HCT116 (cell line): ENCODE data around the gene SYNE1. TPM values are rescaled to one million over a fixed set of nuclear protein-coding genes. Genes with fewer than 3 reads are reported as not detected.

Experiments used
- ATAC-seq: fragments of 200-7000 bp; cut with Tn5 transposase; 2 replicates; pipeline ENCODE4 v1.9.1; 2020; ENCODE audit warnings: mild to moderate bottlenecking, moderate library complexity
- BruUV-seq: library from RNA; stranded (reverse); fragments of 400-500 nt; replicated peaks from 2 replicates; lab custom pipeline; 2021; lab: Mats Ljungman, UMichigan
- CTCF ChIA-PET: fragments of 300-600 bp; sonication (Branson Sonifier 250); formaldehyde crosslinking; loops from one replicate; lab custom pipeline; 2021; ENCODE audit warnings: antibody characterized with exemption; lab: Charles Lee
- POLR2A ChIA-PET: fragments of 300-600, 350-600 bp; sonication (Branson Sonifier 250); formaldehyde crosslinking; loops from one replicate; lab custom pipeline; 2021; ENCODE audit warnings: antibody characterized with exemption; lab: Charles Lee
- RAD21 ChIA-PET, 2 experiments: fragments of 300-600 bp; sonication (Branson Sonifier 250); formaldehyde crosslinking; loops; one replicate each; lab custom pipeline; 2023; ENCODE audit warnings: low total read pairs in 2 of 2; ENCODE audit not compliant: uncharacterized antibody in 2 of 2, unreplicated experiment in 2 of 2, low non-redundant PET in 1 of 2; lab: Charles Lee
- DNase-seq: peaks from one replicate; pipeline ENCODE4 v3.0.0-alpha.2; 2010; ENCODE audit warnings: low read depth, low spot score
- H2AFZ ChIP-seq: fragments of 200-600 bp; shearing (Covaris generic), sonication (generic); 2 replicates; pipeline ENCODE4 v1.6.1; 2017; ENCODE audit warnings: low read depth, mixed run types, mixed read lengths, antibody characterized with exemption, low read length; ENCODE audit not compliant: poor library complexity, severe bottlenecking
- H3K27ac ChIP-seq: 2 replicates; pipeline ENCODE4 v1.5.1; 2012; ENCODE audit warnings: low read depth, low read length
- H3K27me3 ChIP-seq: fragments of 200-600 bp; sonication (generic); 2 replicates; pipeline ENCODE4 v1.6.1; 2016; ENCODE audit warnings: mixed run types, low read length, mixed read lengths; ENCODE audit not compliant: insufficient read depth
- H3K36me3 ChIP-seq, 2 experiments: fragments of 200-500 bp in 1 of 2; fragments of 200-600 bp in 1 of 2; sonication (Bioruptor generic) in 1 of 2; sonication (generic) in 1 of 2; 2 replicates each; pipeline versions ENCODE4 v1.5.1 to v1.6.1; 2014 to 2016; ENCODE audit warnings: low read length in 2 of 2, inconsistent platforms in 1 of 2, mixed read lengths in 1 of 2, mixed run types in 1 of 2; ENCODE audit not compliant: insufficient read depth in 2 of 2, control insufficient read depth in 1 of 2
- H3K4me1 ChIP-seq, 2 experiments: fragments of 200-600 bp in 1 of 2; sonication (generic) in 1 of 2; 2 replicates each; pipeline versions ENCODE4 v1.5.1 to v1.6.1; 2012 to 2017; ENCODE audit warnings: low read length in 2 of 2, inconsistent platforms in 1 of 2, mild to moderate bottlenecking in 1 of 2, mixed read lengths in 1 of 2, mixed run types in 1 of 2, moderate library complexity in 1 of 2; ENCODE audit not compliant: insufficient read depth in 2 of 2, control insufficient read depth in 1 of 2
- H3K4me2 ChIP-seq: fragments of 200-600 bp; sonication (generic); 2 replicates; pipeline ENCODE4 v1.6.1; 2017; ENCODE audit warnings: mixed run types, low read length, mixed read lengths
- H3K4me3 ChIP-seq, 2 experiments: fragments of 200-600 bp in 1 of 2; sonication (generic) in 1 of 2; replicated peaks in 1 of 2; 2 replicates each; pipeline ENCODE4 v1.5.1; 2011 to 2016; ENCODE audit warnings: low read length in 2 of 2, control low read depth in 1 of 2, low read depth in 1 of 2, mild to moderate bottlenecking in 1 of 2, mixed read lengths in 1 of 2, mixed run types in 1 of 2
- H3K79me2 ChIP-seq: fragments of 200-600 bp; sonication (generic); 2 replicates; pipeline ENCODE4 v1.6.1; 2017; ENCODE audit warnings: mild to moderate bottlenecking, mixed run types, low read length, moderate library complexity, mixed read lengths; ENCODE audit not compliant: insufficient read depth
- H3K9ac ChIP-seq: fragments of 200-600 bp; sonication (generic); 2 replicates; pipeline ENCODE4 v1.6.1; 2016; ENCODE audit warnings: low read length, mixed read lengths
- H3K9me2 ChIP-seq: fragments of 200-600 bp; sonication (generic), shearing (Covaris generic); 2 replicates; pipeline ENCODE4 v1.6.1; 2017; ENCODE audit warnings: mixed run types, mild to moderate bottlenecking, moderate library complexity; ENCODE audit not compliant: insufficient read depth
- H3K9me3 ChIP-seq, 2 experiments: fragments of 200-500 bp in 1 of 2; fragments of 200-600 bp in 1 of 2; sonication (Bioruptor generic) in 1 of 2; sonication (generic) in 1 of 2; 2 replicates each; pipeline ENCODE4 v1.6.1; 2014 to 2017; ENCODE audit warnings: low read length in 2 of 2, mixed read lengths in 2 of 2, inconsistent platforms in 1 of 2, low read depth in 1 of 2, mild to moderate bottlenecking in 1 of 2, mixed run types in 1 of 2, moderate library complexity in 1 of 2; ENCODE audit not compliant: control insufficient read depth in 1 of 2, insufficient read depth in 1 of 2
- H4K20me1 ChIP-seq: fragments of 200-600 bp; sonication (generic), shearing (Covaris generic); 2 replicates; pipeline ENCODE4 v1.6.1; 2017; ENCODE audit warnings: mixed run types, mild to moderate bottlenecking, moderate library complexity; ENCODE audit not compliant: insufficient read depth
- ATF3 ChIP-seq: IDR thresholded peaks from 2 replicates; pipeline ENCODE4 v1.6.1; 2012
- CBX3 ChIP-seq: IDR thresholded peaks from 2 replicates; pipeline ENCODE4 v1.6.1; 2012; ENCODE audit warnings: low read depth
- EGR1 ChIP-seq: IDR thresholded peaks from 2 replicates; pipeline ENCODE4 v1.6.1; 2012; ENCODE audit warnings: low read depth
- ELF1 ChIP-seq: IDR thresholded peaks from 2 replicates; pipeline ENCODE4 v1.6.1; 2012; ENCODE audit warnings: low read depth, borderline replicate concordance
- EZH2phosphoT487 ChIP-seq: fragments of 200-600 bp; IDR thresholded peaks from 2 replicates; pipeline ENCODE4 v1.6.1; 2018; ENCODE audit warnings: antibody characterized with exemption, borderline replicate concordance
- JUND ChIP-seq: IDR thresholded peaks from 2 replicates; pipeline ENCODE4 v1.6.1; 2012
- MAX ChIP-seq: IDR thresholded peaks from 2 replicates; pipeline ENCODE4 v1.6.1; 2012
- POLR2A ChIP-seq: IDR thresholded peaks from 2 replicates; pipeline ENCODE4 v1.7.0; 2011; ENCODE audit warnings: borderline replicate concordance; ENCODE audit not compliant: insufficient read depth, insufficient read length; ENCODE audit errors: extremely low read depth
- POLR2AphosphoS5 ChIP-seq: IDR thresholded peaks from 2 replicates; pipeline ENCODE4 v1.6.1; 2011; ENCODE audit warnings: mild to moderate bottlenecking, low read depth, low read length, moderate library complexity
- RAD21 ChIP-seq: IDR thresholded peaks from 2 replicates; pipeline ENCODE4 v1.6.1; 2012; ENCODE audit warnings: low read depth, mild to moderate bottlenecking
- SIN3A ChIP-seq: IDR thresholded peaks from 2 replicates; pipeline ENCODE4 v1.6.1; 2012; ENCODE audit warnings: low read depth
- SP1 ChIP-seq: IDR thresholded peaks from 2 replicates; pipeline ENCODE4 v1.6.1; 2012; ENCODE audit warnings: low read depth
- SRF ChIP-seq: IDR thresholded peaks from 2 replicates; pipeline ENCODE4 v1.6.1; 2012; ENCODE audit warnings: low read depth
- TCF7L2 ChIP-seq: IDR thresholded peaks from 2 replicates; pipeline ENCODE4 v1.7.0; 2011; ENCODE audit warnings: borderline replicate concordance, inconsistent platforms; ENCODE audit not compliant: insufficient read depth, insufficient read length; ENCODE audit errors: extremely low read depth
- ZBTB33 ChIP-seq: IDR thresholded peaks from 2 replicates; pipeline ENCODE4 v1.6.1; 2011; ENCODE audit warnings: mild to moderate bottlenecking, low read length, moderate library complexity; ENCODE audit not compliant: insufficient replicate concordance; ENCODE audit errors: extremely low read depth
- ZFX ChIP-seq: fragments of 450-650 bp; IDR thresholded peaks from 2 replicates; pipeline ENCODE4 v1.6.1; 2017
- ZNF274 ChIP-seq: fragments of 200-500 bp; sonication (Bioruptor generic); IDR thresholded peaks from 2 replicates; pipeline ENCODE4 v1.6.1; 2014; ENCODE audit warnings: mild to moderate bottlenecking, low read depth, low read length, inconsistent platforms
- intact Hi-C: fragments of 100-400 bp; cut with micrococcal nuclease; formaldehyde crosslinking; loops from 2 replicates; pipeline ENCODE4 v1.10.0; 2022
- total RNA-seq: library from RNA; stranded (reverse); gene quantifications from one replicate; pipeline ENCODE4 v1.2.1, GENCODE V29; 2021; ENCODE audit not compliant: unreplicated experiment
- TF ChIP-seq, protein P1 (sequence below), 3 experiments: fragments of 200-600 bp in 1 of 3; sonication (generic) in 1 of 3; IDR thresholded peaks in 2 of 3; conservative IDR thresholded peaks in 1 of 3; 2 replicates each; pipeline ENCODE4 v1.5.1; 2012 to 2017; ENCODE audit warnings: low read depth in 2 of 3, low read length in 2 of 3, antibody characterized with exemption in 1 of 3, borderline replicate concordance in 1 of 3, control low read depth in 1 of 3, mild to moderate bottlenecking in 1 of 3, mixed read lengths in 1 of 3, mixed run types in 1 of 3, moderate library complexity in 1 of 3; ENCODE audit not compliant: insufficient read depth in 1 of 3

The SYNE1 gene
- total RNA-seq, 1 experiment from 2014 or later: 5.4 TPM

GRCh38 chr6:152554851-152555250, 82.3 kb downstream of the SYNE1 start:
- POLR2A ChIA-PET: no interaction called here
- no TSS peak for BruUV-seq
- RAD21 ChIA-PET: no interaction called here
- no peaks in the 10 kb centered on the region for H4K20me1 ChIP-seq
- no peak overlapping the region for H3K4me2 ChIP-seq
- H3K27me3 ChIP-seq: no peaks in the 10 kb centered on the region
- H3K9me3 ChIP-seq: no peaks in the 10 kb centered on the region
- H3K4me3 ChIP-seq: no peak overlapping the region
- H3K4me1 ChIP-seq: no peaks in the 10 kb centered on the region
- H3K9ac ChIP-seq: no peak overlapping the region
- H2AFZ ChIP-seq: no peak overlapping the region
- no peak for TF ChIP-seq ZBTB33
- TF ChIP-seq EZH2phosphoT487: no peak
- TF ChIP-seq MAX: no peak
- TF ChIP-seq POLR2A: no peak
- TF ChIP-seq SRF: no peak
- TF ChIP-seq ZNF274: no peak
- no peak for TF ChIP-seq JUND
- TF ChIP-seq EGR1: no peak
- TF ChIP-seq CBX3: no peak
- TF ChIP-seq ZFX: no peak
- TF ChIP-seq SIN3A: no peak
- no peak for TF ChIP-seq POLR2AphosphoS5
- TF ChIP-seq SP1: no peak
- TF ChIP-seq, protein P1, sequence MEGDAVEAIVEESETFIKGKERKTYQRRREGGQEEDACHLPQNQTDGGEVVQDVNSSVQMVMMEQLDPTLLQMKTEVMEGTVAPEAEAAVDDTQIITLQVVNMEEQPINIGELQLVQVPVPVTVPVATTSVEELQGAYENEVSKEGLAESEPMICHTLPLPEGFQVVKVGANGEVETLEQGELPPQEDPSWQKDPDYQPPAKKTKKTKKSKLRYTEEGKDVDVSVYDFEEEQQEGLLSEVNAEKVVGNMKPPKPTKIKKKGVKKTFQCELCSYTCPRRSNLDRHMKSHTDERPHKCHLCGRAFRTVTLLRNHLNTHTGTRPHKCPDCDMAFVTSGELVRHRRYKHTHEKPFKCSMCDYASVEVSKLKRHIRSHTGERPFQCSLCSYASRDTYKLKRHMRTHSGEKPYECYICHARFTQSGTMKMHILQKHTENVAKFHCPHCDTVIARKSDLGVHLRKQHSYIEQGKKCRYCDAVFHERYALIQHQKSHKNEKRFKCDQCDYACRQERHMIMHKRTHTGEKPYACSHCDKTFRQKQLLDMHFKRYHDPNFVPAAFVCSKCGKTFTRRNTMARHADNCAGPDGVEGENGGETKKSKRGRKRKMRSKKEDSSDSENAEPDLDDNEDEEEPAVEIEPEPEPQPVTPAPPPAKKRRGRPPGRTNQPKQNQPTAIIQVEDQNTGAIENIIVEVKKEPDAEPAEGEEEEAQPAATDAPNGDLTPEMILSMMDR (IDR thresholded peaks at IDR 0.05 in 2 of 3, conservative IDR thresholded peaks at IDR 0.05 in 1 of 3; ENCODE audit: borderline replicate concordance in 1 of 3, insufficient read depth in 1 of 3, low read depth in 2 of 3, low read length in 2 of 3): no peak
- no peak for TF ChIP-seq ATF3
- TF ChIP-seq RAD21: no peak
- no peak for TF ChIP-seq ELF1
- TF ChIP-seq TCF7L2: no peak
- H3K9me2 ChIP-seq: no peaks in the 10 kb centered on the region
- DNase-seq (no peak), ATAC-seq (no peak)
- no peak overlapping the region for H3K27ac ChIP-seq
- intact Hi-C loops: no loop called here
- H3K36me3 ChIP-seq: no peaks in the 10 kb centered on the region
- H3K79me2 ChIP-seq: no peaks in the 10 kb centered on the region
- CTCF ChIA-PET: no interaction called here
